Ureter (tissue), 1 donor: ENCODE measurements around the gene CFAP70. TPM values are rescaled to one million over a fixed set of nuclear protein-coding genes. Genes with fewer than 3 reads are reported as not detected.

Experiments used
- DNase-seq: peaks from one replicate; pipeline ENCODE4 v3.0.0-alpha.2; 2020; ENCODE audit warnings: low spot score
- total RNA-seq: library from RNA; stranded (reverse); gene quantifications from one replicate; pipeline ENCODE4 v1.2.4, GENCODE V29; 2023
- donor health status: DM: yes; HTN: yes; CAD: no.

Gene CFAP70
- total RNA-seq, 1 donor from 2014 or later = 6.3 TPM

DNA sequence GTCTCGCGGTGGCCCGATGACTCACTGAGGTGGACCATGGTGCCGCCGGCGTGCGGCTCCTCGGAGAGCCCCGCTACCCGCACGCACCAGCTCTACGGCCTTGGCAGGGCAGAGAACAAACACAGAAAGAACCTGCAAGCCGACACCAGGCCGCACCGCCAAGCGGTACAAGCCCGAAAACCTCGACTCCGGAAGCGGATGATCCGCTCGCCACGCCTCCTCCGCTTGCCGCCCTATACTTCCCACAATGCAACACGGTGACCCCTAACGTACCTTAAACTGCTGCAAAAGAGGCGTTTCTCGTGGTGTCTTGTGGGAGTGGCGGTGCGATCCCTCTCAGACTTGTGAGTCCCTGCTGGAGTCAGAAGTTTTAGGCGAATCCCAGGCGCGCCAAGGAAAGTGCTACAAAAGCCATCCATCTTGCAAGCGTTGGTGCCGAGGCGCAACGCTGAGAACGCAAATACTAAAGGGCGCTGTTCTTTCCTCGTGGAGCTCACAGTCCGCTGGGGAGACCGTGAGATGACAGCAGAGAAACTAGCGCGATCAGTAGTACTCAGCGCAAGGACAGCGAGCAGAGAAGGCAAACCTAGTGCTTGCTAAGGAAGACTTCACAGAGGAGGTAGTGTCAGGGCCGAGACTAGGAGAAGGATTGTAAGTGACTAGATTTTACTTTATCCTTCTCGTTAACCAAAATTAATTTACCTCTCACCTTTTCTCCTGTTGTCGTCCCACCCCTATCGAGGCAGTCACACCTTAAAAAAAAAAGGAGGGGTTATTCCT, 106.0 kb downstream of the CFAP70 start, which contains the start of gene MRPS16:
TSS of gene MRPS16 (minus strand) at position 200 of the 780 bp plus-strand sequence. CDS start at position 38, 162 bp downstream.
- peak; percentile 96 for DNase-seq

DNA sequence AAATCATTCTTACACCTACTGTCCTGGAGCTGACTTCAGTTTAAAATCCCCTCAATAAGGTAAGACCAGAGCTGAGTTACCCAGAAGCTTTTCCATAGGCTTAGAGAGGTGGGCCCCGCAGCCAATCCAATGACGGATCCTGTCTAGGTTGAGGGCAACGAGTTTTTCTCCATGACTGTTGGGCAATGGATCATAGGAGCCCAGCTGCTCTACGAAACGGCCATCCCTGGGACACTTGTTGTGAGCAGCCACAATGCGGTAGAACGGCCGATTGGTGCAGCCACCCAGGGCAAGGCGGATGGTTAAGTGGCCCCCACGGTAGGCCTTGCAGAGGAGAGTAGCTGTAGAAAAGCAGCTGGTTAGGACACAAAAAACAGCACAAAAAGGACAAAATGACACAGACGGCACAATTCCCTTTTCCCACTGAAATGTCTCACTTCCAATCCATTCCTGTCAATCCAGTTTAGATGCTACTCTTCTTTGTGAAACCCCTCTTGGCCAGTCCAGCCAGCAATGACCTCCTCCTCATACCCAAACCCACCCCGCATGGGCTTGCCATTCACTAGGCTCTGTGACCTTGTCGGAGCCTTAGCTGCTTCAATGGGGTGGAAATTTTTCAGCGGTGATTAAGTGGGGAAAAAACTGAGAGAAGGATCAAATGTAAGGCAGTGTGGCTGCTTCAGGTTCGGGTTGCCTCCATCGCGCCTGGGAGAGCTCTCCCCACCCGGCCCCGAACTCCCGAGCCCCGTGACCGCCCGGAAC, 106.8 kb downstream of the CFAP70 start:
- no peak for DNase-seq

DNA sequence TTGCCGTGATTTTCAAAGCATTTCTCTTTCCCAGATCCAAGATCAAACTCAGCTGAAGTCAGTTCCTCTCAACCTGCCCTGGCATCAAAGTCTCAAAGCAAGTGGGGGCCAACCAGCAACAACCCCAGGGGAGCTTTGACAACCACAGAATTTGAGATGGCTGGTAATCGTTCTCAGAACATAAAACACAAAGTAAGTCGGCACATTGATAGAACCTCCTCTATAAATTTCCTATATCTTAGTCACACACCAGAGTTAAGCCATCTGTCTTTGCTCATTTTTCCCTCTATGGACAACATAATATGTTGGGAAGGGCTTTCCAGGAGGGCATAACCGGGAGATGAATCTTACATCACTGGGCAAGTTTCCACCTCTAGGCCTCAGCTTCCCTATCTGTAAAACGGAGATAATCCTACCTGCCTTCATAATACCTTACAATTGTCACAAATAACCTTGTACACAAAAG, 110.4 kb downstream of the CFAP70 start:
- no peak for DNase-seq

DNA sequence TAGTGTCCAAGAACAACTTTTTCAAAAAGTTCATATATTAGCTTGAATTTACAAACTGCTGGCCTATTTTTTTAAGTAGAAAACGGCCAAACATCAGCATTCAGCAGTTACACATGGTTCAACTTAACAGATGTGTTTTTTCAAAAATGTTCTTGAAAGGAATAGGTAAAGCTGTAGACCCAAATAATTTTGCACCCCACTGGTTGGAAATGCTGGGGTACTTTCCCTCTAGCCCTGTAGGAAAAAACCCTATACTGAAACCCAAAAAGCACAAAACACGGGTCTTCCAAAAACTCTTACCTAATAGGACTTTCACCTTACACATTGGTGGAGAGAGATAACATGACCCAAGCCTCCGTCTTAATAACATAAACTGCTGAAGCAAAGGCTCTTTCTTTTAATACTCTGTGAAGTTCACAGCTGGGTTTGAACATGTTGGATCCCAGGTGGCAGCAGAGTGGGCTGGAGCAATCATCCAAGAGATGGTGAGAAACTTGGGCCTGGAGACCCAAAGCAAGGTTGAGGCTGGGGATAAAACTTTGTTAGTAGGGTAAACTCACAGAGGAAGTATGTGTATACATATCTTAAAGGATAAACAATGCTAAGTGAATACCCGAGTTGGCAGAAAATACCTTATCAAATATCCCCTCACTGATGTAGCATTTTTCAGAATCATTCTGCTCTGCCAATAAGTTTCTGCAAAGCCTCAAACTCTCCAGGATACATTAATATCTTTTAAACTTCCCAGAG, 111.0 kb downstream of the CFAP70 start:
- no peak for DNase-seq

DNA sequence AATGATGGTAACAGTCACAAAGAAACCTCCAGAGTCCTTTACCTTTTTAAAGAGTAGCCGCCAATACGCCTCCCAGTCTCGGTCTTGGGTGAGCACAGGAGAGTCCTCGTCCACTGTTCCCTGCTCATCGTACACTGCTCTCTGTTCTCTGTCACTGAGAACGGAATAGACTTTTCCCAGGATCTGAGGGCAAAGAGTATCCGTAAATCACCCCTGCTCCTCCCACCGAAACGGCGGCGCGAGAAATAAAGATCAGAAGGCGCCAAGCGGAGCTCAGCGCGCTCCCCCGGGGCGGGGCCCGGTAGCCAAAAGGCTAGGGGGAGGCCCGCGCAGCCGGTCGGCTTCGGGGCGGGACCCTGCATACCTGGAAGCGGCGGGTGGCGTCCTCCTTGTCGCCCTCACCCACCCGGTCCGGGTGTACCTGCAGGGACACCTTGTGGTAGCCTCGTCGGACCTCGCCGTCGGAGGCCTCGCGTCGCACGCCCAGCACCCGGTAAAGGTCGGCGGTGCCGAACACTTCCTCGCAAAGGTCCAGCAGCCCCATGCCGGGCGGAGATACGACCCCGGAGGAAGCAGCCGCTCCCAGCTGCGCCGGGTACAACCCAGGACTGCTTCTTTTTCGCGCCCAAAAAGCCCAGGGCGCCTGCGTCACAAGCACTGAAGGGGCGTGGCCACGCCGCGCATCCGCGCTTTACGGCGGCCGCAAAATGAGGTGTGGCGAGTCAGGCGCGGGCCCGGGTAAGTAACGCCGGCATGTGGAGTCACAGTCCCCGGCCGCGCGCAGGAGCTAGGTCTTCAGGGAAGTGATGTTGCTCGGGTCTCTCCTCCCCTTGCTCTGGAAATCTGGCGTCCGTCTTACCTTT, 111.8 kb downstream of the CFAP70 start, which contains the start of gene DNAJC9:
TSS of gene DNAJC9 (minus strand) at position 610 of the 863 bp plus-strand sequence. CDS start at position 544, 66 bp downstream.
- peak; percentile 96 for DNase-seq

- no peak for DNase-seq
Observed at GRCh38 chr10:73246322-73246645, 112.4 kb downstream of the CFAP70 start.

GRCh38 chr10:73244866-73245477, 113.7 kb downstream of the CFAP70 start:
- no peak for DNase-seq

GRCh38 chr10:73239908-73240307, 118.8 kb downstream of the CFAP70 start:
- DNase-seq = no peak

GRCh38 chr10:73238990-73239566, 119.6 kb downstream of the CFAP70 start:
- DNase-seq = no peak

- DNase-seq = no peak
Observed at GRCh38 chr10:73234695-73235094, 124.0 kb downstream of the CFAP70 start.

- no peak for DNase-seq
Observed at GRCh38 chr10:73233883-73234282, 124.8 kb downstream of the CFAP70 start.

DNA sequence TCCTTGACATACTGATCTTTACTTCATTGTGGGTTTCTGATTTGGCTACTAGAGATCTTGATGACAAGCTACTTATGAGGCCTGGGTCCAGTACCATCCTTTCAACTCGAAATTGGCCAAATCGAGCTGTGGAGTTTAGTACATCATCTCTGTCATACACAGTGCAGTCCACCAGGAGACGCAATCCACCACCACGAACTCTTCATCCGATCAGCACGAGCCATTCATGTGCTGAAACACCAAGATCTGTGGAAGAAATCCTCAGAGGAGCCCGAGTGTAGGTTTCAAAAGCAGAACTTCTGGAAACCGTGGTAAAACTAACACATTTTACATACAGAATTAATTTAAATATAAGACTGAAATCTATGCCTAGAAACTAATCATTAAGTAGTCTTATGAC, 125.8 kb downstream of the CFAP70 start:
- no peak for DNase-seq

DNA sequence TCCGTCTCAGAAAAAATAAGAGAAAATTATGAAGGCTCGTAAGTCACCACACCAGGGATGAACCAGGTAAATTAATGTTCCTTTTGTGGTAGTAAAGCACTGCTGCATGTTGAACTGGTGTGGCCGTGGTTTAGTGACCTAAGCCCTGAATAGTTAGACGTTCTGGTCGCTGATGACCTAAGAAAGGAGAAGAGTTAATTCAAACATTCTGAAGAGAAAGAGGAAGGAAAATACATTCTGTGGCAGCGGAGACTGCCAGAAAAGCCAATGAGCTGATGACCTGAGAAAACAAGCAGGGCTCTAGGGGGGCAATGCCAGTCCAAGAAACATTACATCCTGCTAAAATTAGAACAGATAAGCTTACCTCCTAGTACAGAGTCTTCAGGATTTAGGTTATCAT, 129.1 kb downstream of the CFAP70 start:
- DNase-seq = no peak

DNA sequence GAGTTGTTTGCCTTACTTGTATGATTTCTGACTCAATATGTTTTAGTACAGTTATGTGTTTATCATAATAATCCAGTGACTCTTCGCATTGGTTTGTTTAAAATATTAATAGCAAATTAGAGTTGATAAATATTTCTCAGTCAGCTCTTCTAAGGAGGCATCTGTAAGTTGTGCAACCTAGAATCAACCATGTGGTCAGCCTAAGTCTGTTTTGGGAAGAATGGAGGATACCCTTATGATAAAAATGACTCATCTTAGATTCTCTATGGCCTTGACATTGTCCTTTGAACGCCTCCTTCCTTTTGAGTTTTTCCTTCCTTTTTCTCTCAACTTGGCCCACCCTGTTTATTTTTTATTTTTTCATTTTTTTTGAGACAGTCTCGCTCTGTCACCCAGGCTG, 130.4 kb downstream of the CFAP70 start:
- no peak for DNase-seq

DNA sequence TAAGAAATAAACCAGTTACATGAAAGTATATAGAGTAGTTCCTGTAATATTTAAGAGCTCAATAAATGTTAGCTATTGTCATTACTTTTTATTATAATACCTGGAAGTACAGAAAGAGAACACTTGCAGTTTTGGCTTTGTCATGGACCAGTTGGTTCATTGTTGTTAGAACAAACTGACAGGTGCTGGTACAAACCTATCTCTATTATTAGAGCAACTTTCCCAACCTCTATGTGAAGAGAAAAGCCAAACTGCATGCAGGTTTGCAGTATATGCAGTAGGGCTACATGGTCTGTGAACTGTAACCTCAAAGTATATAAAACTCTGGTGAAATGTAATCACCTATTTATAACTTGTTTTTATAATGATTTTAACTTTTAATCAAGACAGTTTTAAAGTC, 132.0 kb downstream of the CFAP70 start:
- no peak for DNase-seq

DNA sequence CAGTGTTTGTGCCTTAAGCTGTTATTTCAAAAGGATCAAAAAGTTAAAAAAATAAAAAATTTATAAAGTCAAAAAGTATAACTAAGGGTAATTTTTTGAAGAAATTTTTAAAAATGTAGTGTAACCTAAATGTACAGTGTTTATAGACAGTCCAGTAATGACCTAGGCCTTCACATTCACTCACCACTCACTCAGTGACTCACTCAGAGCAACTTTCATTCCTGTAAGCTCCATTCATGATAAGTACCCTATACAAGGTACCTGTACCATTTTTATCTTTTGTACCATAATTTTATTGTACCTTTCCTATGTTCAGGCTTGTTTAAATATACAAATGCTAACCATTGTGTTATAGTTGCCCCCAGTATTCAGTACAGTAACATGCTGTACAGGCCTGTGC, 133.1 kb downstream of the CFAP70 start:
- DNase-seq = no peak

GRCh38 chr10:73220989-73221388, 137.7 kb downstream of the CFAP70 start:
- no peak for DNase-seq

- DNase-seq = no peak
Observed at GRCh38 chr10:73219384-73219783, 139.3 kb downstream of the CFAP70 start.

- DNase-seq = no peak
Observed at GRCh38 chr10:73218431-73219191, 140.1 kb downstream of the CFAP70 start.

DNA sequence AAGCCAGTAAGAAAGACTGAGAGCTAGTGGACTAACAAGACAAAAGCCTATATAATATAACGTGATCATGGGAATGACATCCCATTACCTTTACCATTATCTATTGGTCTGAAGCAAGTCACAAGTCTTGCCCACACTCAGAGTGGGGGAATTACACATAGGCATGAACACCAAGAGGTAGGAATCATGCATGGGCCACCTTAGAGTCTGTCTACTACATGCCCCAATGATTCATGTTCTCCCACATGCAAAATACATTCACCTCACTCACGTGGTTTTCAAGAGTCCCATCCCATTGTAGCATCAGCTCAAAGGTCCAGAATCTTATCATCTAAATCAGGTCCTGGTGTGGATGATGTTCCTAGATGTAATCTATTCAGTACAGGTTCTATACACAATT, 141.0 kb downstream of the CFAP70 start:
- no peak for DNase-seq
